WTC11 (cell line): ENCODE results near the gene OAF.

Experiments used
- CBFB ChIP-seq: sonication (generic); formaldehyde crosslinking; IDR thresholded peaks from 2 replicates; pipeline ENCODE4 v1.8.1; 2022; ENCODE audit warnings: mild to moderate bottlenecking, low read depth, missing genetic modification reagents
- ESRRA ChIP-seq: sonication (generic); formaldehyde crosslinking; IDR thresholded peaks from 2 replicates; pipeline ENCODE4 v1.8.1; 2022; ENCODE audit warnings: mild to moderate bottlenecking, missing genetic modification reagents, borderline replicate concordance
- NFE2L1 ChIP-seq: sonication (generic); formaldehyde crosslinking; IDR thresholded peaks from 2 replicates; pipeline ENCODE4 v1.8.1; 2023; ENCODE audit warnings: missing genetic modification reagents
- NFYB ChIP-seq: sonication (generic); formaldehyde crosslinking; conservative IDR thresholded peaks from 2 replicates; pipeline ENCODE4 v1.8.0; 2022; ENCODE audit warnings: low read depth, missing genetic modification reagents
- ZBTB21 ChIP-seq: sonication (generic); formaldehyde crosslinking; IDR thresholded peaks from 2 replicates; pipeline ENCODE4 v1.8.1; 2023; ENCODE audit warnings: mild to moderate bottlenecking, missing genetic modification reagents, borderline replicate concordance
- TF ChIP-seq, protein P1 (sequence below): fragments of 200-600 bp; IDR thresholded peaks from 2 replicates; pipeline ENCODE4 v1.8.0; 2022; ENCODE audit warnings: antibody characterized with exemption
- TF ChIP-seq, protein P2 (sequence below): sonication (generic); formaldehyde crosslinking; IDR thresholded peaks from 2 replicates; pipeline ENCODE4 v1.8.0; 2022; ENCODE audit warnings: mild to moderate bottlenecking, missing genetic modification reagents
- TF ChIP-seq, protein P3 (sequence below): sonication (generic); formaldehyde crosslinking; IDR thresholded peaks from 2 replicates; pipeline ENCODE4 v1.8.1; 2022; ENCODE audit warnings: low read depth, missing genetic modification reagents, borderline replicate concordance
- TF ChIP-seq, protein P4 (sequence below): sonication (generic); formaldehyde crosslinking; IDR thresholded peaks from 2 replicates; pipeline ENCODE4 v1.8.1; 2022; ENCODE audit warnings: low read depth, mild to moderate bottlenecking, moderate library complexity, missing genetic modification reagents, borderline replicate concordance
- TF ChIP-seq, protein P5 (sequence below): sonication (generic); formaldehyde crosslinking; IDR thresholded peaks from 2 replicates; pipeline ENCODE4 v1.8.0; 2022; ENCODE audit warnings: mild to moderate bottlenecking, missing genetic modification reagents

DNA sequence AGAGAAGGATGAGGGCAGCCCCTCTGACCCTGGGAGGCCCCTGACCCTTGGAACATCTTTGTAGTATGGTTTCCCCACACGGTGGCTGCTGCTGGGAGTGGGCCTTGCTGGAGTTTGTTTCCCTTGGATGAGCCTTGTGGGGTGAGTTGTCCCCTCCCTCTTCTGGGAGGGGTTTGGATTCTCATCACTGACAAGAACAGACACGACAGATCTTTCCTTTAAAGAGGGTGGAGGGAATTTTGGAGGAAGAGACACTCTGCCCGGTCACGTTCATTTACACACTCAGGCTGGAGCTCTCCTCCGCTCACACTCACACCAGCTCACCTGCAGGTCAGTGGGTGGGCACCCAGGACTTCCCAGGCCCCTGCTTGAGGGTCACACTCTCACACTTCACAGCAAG is 60.8 kb downstream of the OAF start:
- TF ChIP-seq, protein P1, sequence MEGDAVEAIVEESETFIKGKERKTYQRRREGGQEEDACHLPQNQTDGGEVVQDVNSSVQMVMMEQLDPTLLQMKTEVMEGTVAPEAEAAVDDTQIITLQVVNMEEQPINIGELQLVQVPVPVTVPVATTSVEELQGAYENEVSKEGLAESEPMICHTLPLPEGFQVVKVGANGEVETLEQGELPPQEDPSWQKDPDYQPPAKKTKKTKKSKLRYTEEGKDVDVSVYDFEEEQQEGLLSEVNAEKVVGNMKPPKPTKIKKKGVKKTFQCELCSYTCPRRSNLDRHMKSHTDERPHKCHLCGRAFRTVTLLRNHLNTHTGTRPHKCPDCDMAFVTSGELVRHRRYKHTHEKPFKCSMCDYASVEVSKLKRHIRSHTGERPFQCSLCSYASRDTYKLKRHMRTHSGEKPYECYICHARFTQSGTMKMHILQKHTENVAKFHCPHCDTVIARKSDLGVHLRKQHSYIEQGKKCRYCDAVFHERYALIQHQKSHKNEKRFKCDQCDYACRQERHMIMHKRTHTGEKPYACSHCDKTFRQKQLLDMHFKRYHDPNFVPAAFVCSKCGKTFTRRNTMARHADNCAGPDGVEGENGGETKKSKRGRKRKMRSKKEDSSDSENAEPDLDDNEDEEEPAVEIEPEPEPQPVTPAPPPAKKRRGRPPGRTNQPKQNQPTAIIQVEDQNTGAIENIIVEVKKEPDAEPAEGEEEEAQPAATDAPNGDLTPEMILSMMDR: no peak
- TF ChIP-seq ESRRA (CRISPR knock-in tag) (no peak), NFE2L1 (CRISPR knock-in tag) (no peak), CBFB (no peak), NFYB (CRISPR knock-in tag) (no peak), ZBTB21 (CRISPR knock-in tag) (no peak)
- TF ChIP-seq, protein P2, sequence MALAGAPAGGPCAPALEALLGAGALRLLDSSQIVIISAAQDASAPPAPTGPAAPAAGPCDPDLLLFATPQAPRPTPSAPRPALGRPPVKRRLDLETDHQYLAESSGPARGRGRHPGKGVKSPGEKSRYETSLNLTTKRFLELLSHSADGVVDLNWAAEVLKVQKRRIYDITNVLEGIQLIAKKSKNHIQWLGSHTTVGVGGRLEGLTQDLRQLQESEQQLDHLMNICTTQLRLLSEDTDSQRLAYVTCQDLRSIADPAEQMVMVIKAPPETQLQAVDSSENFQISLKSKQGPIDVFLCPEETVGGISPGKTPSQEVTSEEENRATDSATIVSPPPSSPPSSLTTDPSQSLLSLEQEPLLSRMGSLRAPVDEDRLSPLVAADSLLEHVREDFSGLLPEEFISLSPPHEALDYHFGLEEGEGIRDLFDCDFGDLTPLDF (CRISPR knock-in tag): no peak
- TF ChIP-seq, protein P3, sequence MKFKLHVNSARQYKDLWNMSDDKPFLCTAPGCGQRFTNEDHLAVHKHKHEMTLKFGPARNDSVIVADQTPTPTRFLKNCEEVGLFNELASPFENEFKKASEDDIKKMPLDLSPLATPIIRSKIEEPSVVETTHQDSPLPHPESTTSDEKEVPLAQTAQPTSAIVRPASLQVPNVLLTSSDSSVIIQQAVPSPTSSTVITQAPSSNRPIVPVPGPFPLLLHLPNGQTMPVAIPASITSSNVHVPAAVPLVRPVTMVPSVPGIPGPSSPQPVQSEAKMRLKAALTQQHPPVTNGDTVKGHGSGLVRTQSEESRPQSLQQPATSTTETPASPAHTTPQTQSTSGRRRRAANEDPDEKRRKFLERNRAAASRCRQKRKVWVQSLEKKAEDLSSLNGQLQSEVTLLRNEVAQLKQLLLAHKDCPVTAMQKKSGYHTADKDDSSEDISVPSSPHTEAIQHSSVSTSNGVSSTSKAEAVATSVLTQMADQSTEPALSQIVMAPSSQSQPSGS (CRISPR knock-in tag): no peak
- TF ChIP-seq, protein P4, sequence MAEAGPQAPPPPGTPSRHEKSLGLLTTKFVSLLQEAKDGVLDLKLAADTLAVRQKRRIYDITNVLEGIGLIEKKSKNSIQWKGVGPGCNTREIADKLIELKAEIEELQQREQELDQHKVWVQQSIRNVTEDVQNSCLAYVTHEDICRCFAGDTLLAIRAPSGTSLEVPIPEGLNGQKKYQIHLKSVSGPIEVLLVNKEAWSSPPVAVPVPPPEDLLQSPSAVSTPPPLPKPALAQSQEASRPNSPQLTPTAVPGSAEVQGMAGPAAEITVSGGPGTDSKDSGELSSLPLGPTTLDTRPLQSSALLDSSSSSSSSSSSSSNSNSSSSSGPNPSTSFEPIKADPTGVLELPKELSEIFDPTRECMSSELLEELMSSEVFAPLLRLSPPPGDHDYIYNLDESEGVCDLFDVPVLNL: no peak
- TF ChIP-seq, protein P5, sequence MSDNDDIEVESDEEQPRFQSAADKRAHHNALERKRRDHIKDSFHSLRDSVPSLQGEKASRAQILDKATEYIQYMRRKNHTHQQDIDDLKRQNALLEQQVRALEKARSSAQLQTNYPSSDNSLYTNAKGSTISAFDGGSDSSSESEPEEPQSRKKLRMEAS (CRISPR knock-in tag): no peak
